Small intestine (tissue), 7 donors: ENCODE measurements around the gene SMYD3. TPM values are rescaled to one million over a fixed set of nuclear protein-coding genes. Genes with fewer than 3 reads are reported as not detected.

Source experiments
- DNase-seq, 2 donors: peaks; one replicate each; pipeline versions ENCODE4 v3.0.0 to v3.0.0-alpha.2; 2013
- FAIRE-seq: peaks from 2 replicates; lab custom pipeline; 2012; peaks lifted over from hg19 to GRCh38; lab: Jason Lieb, UNC
- H3K27ac ChIP-seq, 3 donors: one replicate each; pipeline ENCODE4 v1.5.1; 2013; ENCODE audit warnings: low read length in 2 of 3, mild to moderate bottlenecking in 2 of 3, control low read depth in 1 of 3, inconsistent platforms in 1 of 3, low read depth in 1 of 3, moderate library complexity in 1 of 3
- H3K27me3 ChIP-seq, 3 donors: one replicate each; pipeline ENCODE4 v1.6.1; 2013; ENCODE audit warnings: low read length in 3 of 3, inconsistent platforms in 1 of 3; ENCODE audit not compliant: control insufficient read depth in 3 of 3, insufficient read depth in 3 of 3
- H3K36me3 ChIP-seq, 3 donors: one replicate each; pipeline ENCODE4 v1.6.1; 2013; ENCODE audit warnings: low read length in 3 of 3, inconsistent platforms in 1 of 3, low read depth in 1 of 3, mild to moderate bottlenecking in 1 of 3, moderate library complexity in 1 of 3; ENCODE audit not compliant: control insufficient read depth in 3 of 3, insufficient read depth in 2 of 3
- H3K4me1 ChIP-seq, 3 donors: one replicate each; pipeline ENCODE4 v1.6.1; 2013; ENCODE audit warnings: low read length in 2 of 3, inconsistent platforms in 1 of 3, low read depth in 1 of 3, mild to moderate bottlenecking in 1 of 3, moderate library complexity in 1 of 3; ENCODE audit not compliant: control insufficient read depth in 3 of 3, insufficient read depth in 2 of 3
- H3K4me3 ChIP-seq, 3 donors: one replicate each; pipeline ENCODE4 v1.5.1; 2013; ENCODE audit warnings: low read length in 3 of 3, control low read depth in 1 of 3, inconsistent platforms in 1 of 3, low read depth in 1 of 3, mild to moderate bottlenecking in 1 of 3, moderate library complexity in 1 of 3
- H3K9me3 ChIP-seq, 2 donors: one replicate each; pipeline ENCODE4 v1.6.1; 2013; ENCODE audit warnings: low read depth in 1 of 2, low read length in 1 of 2; ENCODE audit not compliant: control insufficient read depth in 2 of 2, insufficient read depth in 1 of 2
- WGBS, 3 donors: extraction: QIAGEN DNeasy Blood & Tissue Kit; methylation state at CpG; one replicate each; pipeline ENCODE4 v1.1.7; 2013; 5-methylcytosine and 5-hydroxymethylcytosine counted together
- polyA plus RNA-seq, 4 donors: library from polyadenylated mRNA; stranded (reverse) in 3 of 4; unstranded in 1 of 4; fragments of 200-250 nt in 3 of 4; fragments of 120-200 nt in 1 of 4; gene quantifications; one replicate each; pipeline versions ENCODE4 v1.2.1 to v1.2.3, GENCODE V29; 2013
- donor health status: healthy with polysubstance abuse.
- donor health status: control.
- donor health status: control.
- donor health status: Bipolar disorder and iron deficiency.
- donor health status: healthy.

SMYD3 gene
- polyA plus RNA-seq, 4 donors, result 5.4 to 10.1 (median 8.5) TPM

DNA sequence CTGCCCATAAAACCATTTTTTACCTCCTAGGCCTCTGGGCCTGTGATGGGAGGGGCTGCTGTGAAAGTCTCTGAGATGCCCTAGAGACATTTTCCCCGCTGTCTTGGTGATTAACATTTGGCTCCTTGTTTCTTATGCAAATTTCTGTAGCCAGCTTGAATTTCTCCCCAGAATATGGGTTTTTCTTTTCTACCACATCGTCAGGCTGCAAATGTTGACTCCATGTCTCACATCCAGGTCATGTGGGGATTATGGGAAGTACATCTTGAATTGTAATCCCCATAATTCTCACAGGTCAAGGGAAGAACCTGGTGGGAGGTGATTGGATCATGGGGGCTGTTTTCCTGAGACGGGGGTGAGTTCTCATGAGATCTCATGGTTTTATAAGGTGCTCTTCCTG is 603.2 kb downstream of the SMYD3 start:
- Histone ChIP-seq H3K4me3 (no peak overlapping the region), H3K9me3 (peaks cover 0 to 9% of the 10 kb centered on the region in 2 donors), H3K4me1 (no peaks in the 10 kb centered on the region), H3K36me3 (peaks cover 0 to 4% (median 0%) of the 10 kb centered on the region in 3 donors), H3K27me3 (no peaks in the 10 kb centered on the region), H3K27ac (no peak overlapping the region)
- DNase-seq, result no peak
- FAIRE-seq, result no peak
- 93 to 100% (median 95%) methylated on average over 3 of the region's 3 CpGs for WGBS, 3 donors

- Histone ChIP-seq H3K4me1 (no peaks in the 10 kb centered on the region), H3K36me3 (peaks cover 0 to 4% (median 0%) of the 10 kb centered on the region in 3 donors), H3K27me3 (no peaks in the 10 kb centered on the region), H3K4me3 (no peak overlapping the region), H3K27ac (no peak overlapping the region), H3K9me3 (peaks cover 0 to 9% of the 10 kb centered on the region in 2 donors)
- WGBS, 3 donors, result 47 to 71% (median 57%) methylated on average over 1 of the region's 1 CpG
- DNase-seq (no peak), FAIRE-seq (no peak)
Observed at GRCh38 chr1:245901565-245901964, 605.5 kb downstream of the SMYD3 start.

GRCh38 chr1:245901037-245901436 is 606.0 kb downstream of the SMYD3 start:
- H3K4me3 ChIP-seq, result no peak overlapping the region
- H3K9me3 ChIP-seq, result peaks cover 0 to 9% of the 10 kb centered on the region in 2 donors
- DNase-seq (no peak), FAIRE-seq (no peak)
- peaks cover 0 to 4% (median 0%) of the 10 kb centered on the region in 3 donors for H3K36me3 ChIP-seq
- H3K27me3 ChIP-seq, result no peaks in the 10 kb centered on the region
- H3K4me1 ChIP-seq, result peaks cover 0 to 2% (median 0%) of the 10 kb centered on the region in 3 donors
- no peak overlapping the region for H3K27ac ChIP-seq
- 82 to 86% (median 85%) methylated on average over 2 of the region's 2 CpGs for WGBS, 3 donors

- no peaks in the 10 kb centered on the region for H3K27me3 ChIP-seq
- no peak for FAIRE-seq
- no peak for DNase-seq
- peaks cover 0 to 2% (median 0%) of the 10 kb centered on the region in 3 donors for H3K4me1 ChIP-seq
- no peak overlapping the region for H3K27ac ChIP-seq
- H3K9me3 ChIP-seq, result peaks cover 0 to 8% of the 10 kb centered on the region in 2 donors
- 94 to 96% (median 95%) methylated on average over 2 of the region's 2 CpGs for WGBS, 3 donors
- no peak overlapping the region for H3K4me3 ChIP-seq
- H3K36me3 ChIP-seq, result peaks cover 0 to 2% (median 0%) of the 10 kb centered on the region in 3 donors
Observed at GRCh38 chr1:245898581-245898980, 608.5 kb downstream of the SMYD3 start.

GRCh38 chr1:245896258-245896657 is 610.8 kb downstream of the SMYD3 start:
- Histone ChIP-seq H3K36me3 (no peaks in the 10 kb centered on the region), H3K9me3 (no peaks in the 10 kb centered on the region), H3K4me1 (peaks cover 0 to 2% (median 0%) of the 10 kb centered on the region in 3 donors), H3K27ac (no peak overlapping the region), H3K27me3 (no peaks in the 10 kb centered on the region), H3K4me3 (no peak overlapping the region)
- 89 to 92% (median 90%) methylated on average over 3 of the region's 3 CpGs for WGBS, 3 donors
- no peak for FAIRE-seq
- DNase-seq, result no peak

DNA sequence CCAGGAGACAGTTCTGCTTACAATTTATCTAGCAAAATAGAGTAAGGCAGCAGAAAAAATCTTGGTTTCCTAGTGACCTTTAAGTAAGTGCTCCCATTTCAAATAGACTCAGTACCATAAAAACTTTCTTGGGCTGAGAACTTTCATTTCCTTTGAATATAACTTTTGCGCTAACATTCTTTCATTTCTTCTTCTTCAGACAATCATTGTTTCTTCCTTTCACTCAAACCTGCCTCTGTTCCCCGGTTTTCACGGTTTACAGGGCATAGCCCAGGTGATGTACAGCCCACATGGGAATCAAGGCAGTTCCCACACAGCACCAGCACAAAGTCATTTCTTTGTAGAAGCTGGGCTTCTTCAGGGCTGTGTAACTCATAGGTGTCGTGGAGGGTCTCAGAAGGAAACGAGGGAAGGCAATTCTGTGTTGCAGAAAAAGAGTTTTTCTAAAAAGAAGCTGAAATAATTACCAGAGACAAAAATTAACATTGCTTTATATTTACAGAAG is 611.6 kb downstream of the SMYD3 start:
- no peaks in the 10 kb centered on the region for H3K27me3 ChIP-seq
- 91 to 95% (median 94%) methylated on average over 5 of the region's 5 CpGs for WGBS, 3 donors
- no peak for FAIRE-seq

DNA sequence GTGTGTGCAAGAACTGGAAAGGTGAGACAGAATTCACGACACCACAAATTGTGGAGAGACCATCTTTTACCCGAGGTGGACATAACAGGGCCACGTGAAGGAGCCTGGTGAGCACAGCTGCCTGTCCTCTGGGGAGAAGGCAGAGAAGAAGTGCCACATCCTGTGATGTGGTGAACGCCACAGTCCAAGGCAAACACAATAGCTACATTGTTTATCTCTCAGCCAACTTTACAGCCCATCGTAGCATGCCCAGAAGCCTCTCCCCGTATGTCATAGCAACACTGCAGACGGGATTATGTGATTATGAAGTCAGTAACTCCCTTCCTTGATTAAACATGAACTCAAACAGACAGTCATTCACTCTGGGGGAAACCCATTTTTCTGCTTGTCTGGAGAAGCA is 612.2 kb downstream of the SMYD3 start:
- H3K9me3 ChIP-seq, result no peaks in the 10 kb centered on the region
- H3K36me3 ChIP-seq, result no peaks in the 10 kb centered on the region
- no peak overlapping the region for H3K4me3 ChIP-seq
- peaks cover 0 to 2% (median 0%) of the 10 kb centered on the region in 3 donors for H3K4me1 ChIP-seq
- H3K27me3 ChIP-seq, result no peaks in the 10 kb centered on the region
- H3K27ac ChIP-seq, result no peak overlapping the region
- WGBS, 3 donors, result 20 to 60% (median 38%) methylated on average over 7 of the region's 7 CpGs
- FAIRE-seq (no peak), DNase-seq (peak; percentile 30 to 32)

More for the DNA sequence above, 611.6 kb downstream of the SMYD3 start:
- DNase-seq, result no peak
- Histone ChIP-seq H3K27ac (no peak overlapping the region), H3K4me3 (no peak overlapping the region), H3K4me1 (peaks cover 0 to 2% (median 0%) of the 10 kb centered on the region in 3 donors), H3K36me3 (no peaks in the 10 kb centered on the region), H3K9me3 (no peaks in the 10 kb centered on the region)

- H3K27me3 ChIP-seq, result no peaks in the 10 kb centered on the region
- peaks cover 0 to 2% (median 0%) of the 10 kb centered on the region in 3 donors for H3K4me1 ChIP-seq
- no peaks in the 10 kb centered on the region for H3K9me3 ChIP-seq
- no peak overlapping the region for H3K4me3 ChIP-seq
- 73 to 90% (median 88%) methylated on average over 1 of the region's 1 CpG for WGBS, 3 donors
- DNase-seq (no peak), FAIRE-seq (no peak)
- H3K36me3 ChIP-seq, result no peaks in the 10 kb centered on the region
- no peak overlapping the region for H3K27ac ChIP-seq
Observed at GRCh38 chr1:245893025-245893424, 614.1 kb downstream of the SMYD3 start.

DNA sequence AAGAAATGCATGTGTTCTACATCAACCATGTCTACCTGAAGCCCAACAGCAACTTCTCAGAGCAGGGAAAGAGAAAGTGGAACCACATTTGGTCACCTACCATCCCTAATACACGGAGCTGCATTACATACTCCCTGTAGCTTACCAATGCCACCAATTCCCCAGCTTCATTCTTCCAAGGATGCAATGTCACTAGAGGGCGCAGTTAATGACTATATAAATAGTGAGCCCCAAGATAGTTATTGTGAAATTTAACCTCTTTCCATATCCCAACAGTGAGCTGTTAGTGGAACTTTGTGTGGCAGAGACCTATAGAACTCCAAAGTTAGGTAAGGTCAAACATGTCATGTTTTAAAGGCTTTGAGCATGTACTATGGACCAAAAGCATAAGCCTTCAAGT is 618.3 kb downstream of the SMYD3 start:
- Histone ChIP-seq H3K27me3 (no peaks in the 10 kb centered on the region), H3K9me3 (no peaks in the 10 kb centered on the region), H3K4me1 (no peaks in the 10 kb centered on the region), H3K36me3 (no peaks in the 10 kb centered on the region), H3K4me3 (no peak overlapping the region), H3K27ac (no peak overlapping the region)
- no peak for FAIRE-seq
- WGBS, 3 donors, result 33 to 48% (median 46%) methylated on average over 2 of the region's 2 CpGs
- peak; percentile 46 to 59 for DNase-seq
